HepG2 (cell line): Measurements from ENCODE around the gene KCNK7. TPM values are rescaled to one million over a fixed set of nuclear protein-coding genes. Genes with fewer than 3 reads are reported as not detected.

ENCODE experiments used
- CCDC6 ChIP-seq: sonication (generic); formaldehyde crosslinking; IDR thresholded peaks from 2 replicates; pipeline ENCODE4 v1.8.1; 2022; ENCODE audit warnings: mild to moderate bottlenecking, missing genetic modification reagents, moderate library complexity
- HNRNPLL ChIP-seq: fragments of 200-400 bp; formaldehyde crosslinking; IDR thresholded peaks from 2 replicates; pipeline ENCODE4 v1.6.1; 2017; ENCODE audit warnings: mild to moderate bottlenecking, low read depth, low read length; ENCODE audit not compliant: poor library complexity, severe bottlenecking
- MED13 ChIP-seq: sonication (generic); formaldehyde crosslinking; IDR thresholded peaks from 2 replicates; pipeline ENCODE4 v1.5.0; 2020; ENCODE audit warnings: missing genetic modification reagents
- PATZ1 ChIP-seq: sonication (generic); formaldehyde crosslinking; IDR thresholded peaks from 2 replicates; pipeline ENCODE4 v1.4.0; 2020; ENCODE audit warnings: missing genetic modification reagents
- RBFOX2 ChIP-seq: fragments of 200-400 bp; formaldehyde crosslinking; IDR thresholded peaks from 2 replicates; pipeline ENCODE4 v1.6.1; 2017; ENCODE audit warnings: low read depth, mild to moderate bottlenecking, low read length
- SAP130 ChIP-seq: IDR thresholded peaks from 2 replicates; pipeline ENCODE4 v1.6.1; 2016; ENCODE audit warnings: low read depth
- SKIL ChIP-seq: sonication (generic); formaldehyde crosslinking; IDR thresholded peaks from 2 replicates; pipeline ENCODE4 v1.8.0; 2022; ENCODE audit warnings: missing genetic modification reagents, mild to moderate bottlenecking, moderate library complexity, borderline replicate concordance
- TCF7 ChIP-seq: sonication (generic); IDR thresholded peaks from 2 replicates; pipeline ENCODE4 v1.6.1; 2016; ENCODE audit warnings: antibody characterized with exemption, low read depth
- TMF1 ChIP-seq: sonication (generic); formaldehyde crosslinking; IDR thresholded peaks from 2 replicates; pipeline ENCODE4 v1.8.1; 2022; ENCODE audit warnings: low read depth, missing genetic modification reagents
- ZFY ChIP-seq: sonication (generic); formaldehyde crosslinking; IDR thresholded peaks from 2 replicates; pipeline ENCODE4 v1.4.0; 2020; ENCODE audit warnings: missing genetic modification reagents
- ZNF101 ChIP-seq: sonication (generic); formaldehyde crosslinking; IDR thresholded peaks from 2 replicates; pipeline ENCODE4 v1.4.0; 2020; ENCODE audit warnings: mild to moderate bottlenecking, low read depth, missing genetic modification reagents, borderline replicate concordance
- polyA plus RNA-seq, 8 experiments: library from polyadenylated mRNA; depleted of rRNA in 3 of 8; stranded (reverse) in 7 of 8; unstranded in 1 of 8; fragments of >200 nt; fragmentation: Illumina TruSeq in 4 of 8; extraction: Trizol in 4 of 8; gene quantifications; 2 replicates each; pipeline versions ENCODE4 v1.2.1 to v1.2.3, GENCODE V29; 2011 to 2016; ENCODE audit warnings: low read depth in 4 of 8, missing spikeins in 1 of 8, mixed read lengths in 1 of 8; ENCODE audit not compliant: insufficient read depth in 1 of 8
- total RNA-seq, 5 experiments: library from RNA; depleted of rRNA; stranded (reverse); fragments of >200 nt; fragmentation: Illumina TruSeq; extraction: Trizol; gene quantifications; 2 replicates each; pipeline ENCODE4 v1.2.3, GENCODE V29; 2016; ENCODE audit warnings: low read depth in 1 of 5
- TF ChIP-seq, protein P1 (sequence below): sonication (generic); formaldehyde crosslinking; conservative IDR thresholded peaks from 2 replicates; pipeline ENCODE4 v1.8.1; 2023; ENCODE audit warnings: missing genetic modification reagents

Gene KCNK7
- total and polyA plus RNA-seq, 2 of the 13 experiments (the other 11 are each of a cell fraction or from before 2014, with no cell fraction given), result 0.11 TPM; not detected in 1

DNA sequence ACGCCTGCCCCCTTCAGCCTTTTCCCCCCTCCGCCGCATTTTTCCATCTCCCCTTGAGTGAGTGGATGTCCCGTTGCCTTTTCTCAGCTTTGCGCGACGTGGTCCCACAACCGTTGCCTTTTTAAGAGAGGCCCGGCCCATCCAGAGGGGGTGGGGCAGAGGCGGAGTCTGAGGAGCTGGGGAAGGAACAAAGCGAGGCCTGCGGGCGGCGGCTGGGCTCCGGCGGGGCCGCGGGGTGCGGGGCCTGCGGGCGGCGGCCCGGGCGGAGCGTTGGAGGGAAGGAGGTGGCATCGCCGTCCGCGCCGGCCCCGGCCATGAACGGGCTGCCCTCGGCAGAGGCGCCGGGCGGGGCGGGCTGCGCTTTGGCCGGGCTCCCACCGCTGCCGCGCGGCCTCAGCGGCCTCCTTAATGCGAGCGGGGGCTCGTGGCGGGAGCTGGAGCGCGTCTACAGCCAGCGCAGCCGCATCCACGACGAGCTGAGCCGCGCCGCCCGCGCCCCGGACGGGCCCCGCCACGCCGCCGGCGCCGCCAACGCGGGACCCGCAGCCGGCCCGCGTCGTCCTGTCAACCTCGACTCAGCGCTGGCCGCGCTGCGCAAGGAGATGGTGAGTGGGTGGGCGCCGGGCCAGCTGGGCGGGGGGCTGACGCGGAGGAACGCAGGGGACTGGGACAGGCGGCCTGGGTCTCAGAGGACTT lies 23.1 kb downstream of the KCNK7 start, which contains the start of gene FAM89B (continued):
- TF ChIP-seq TCF7 (no peak), SKIL (CRISPR knock-in tag) (no peak), CCDC6 (CRISPR knock-in tag) (no peak), SAP130 (no peak), TMF1 (CRISPR knock-in tag) (no peak), MED13 (CRISPR knock-in tag) (no peak), RBFOX2 (peak; percentile 48; the same call in 1 of the 2 replicates), HNRNPLL (peak; percentile 17), ZNF101 (no peak), ZFY (CRISPR knock-in tag) (peak; percentile 29; the same call in 1 of the 2 replicates), PATZ1 (CRISPR knock-in tag) (no peak)
- TF ChIP-seq, protein P1, sequence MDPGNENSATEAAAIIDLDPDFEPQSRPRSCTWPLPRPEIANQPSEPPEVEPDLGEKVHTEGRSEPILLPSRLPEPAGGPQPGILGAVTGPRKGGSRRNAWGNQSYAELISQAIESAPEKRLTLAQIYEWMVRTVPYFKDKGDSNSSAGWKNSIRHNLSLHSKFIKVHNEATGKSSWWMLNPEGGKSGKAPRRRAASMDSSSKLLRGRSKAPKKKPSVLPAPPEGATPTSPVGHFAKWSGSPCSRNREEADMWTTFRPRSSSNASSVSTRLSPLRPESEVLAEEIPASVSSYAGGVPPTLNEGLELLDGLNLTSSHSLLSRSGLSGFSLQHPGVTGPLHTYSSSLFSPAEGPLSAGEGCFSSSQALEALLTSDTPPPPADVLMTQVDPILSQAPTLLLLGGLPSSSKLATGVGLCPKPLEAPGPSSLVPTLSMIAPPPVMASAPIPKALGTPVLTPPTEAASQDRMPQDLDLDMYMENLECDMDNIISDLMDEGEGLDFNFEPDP, result no peak
